ENCODE measurements around the gene BFSP1. TPM values are rescaled to one million over a fixed set of nuclear protein-coding genes. Genes with fewer than 3 reads are reported as not detected.

The BFSP1 gene
- total RNA-seq, 1 experiment from 2014 or later = 0.94 TPM

DNA sequence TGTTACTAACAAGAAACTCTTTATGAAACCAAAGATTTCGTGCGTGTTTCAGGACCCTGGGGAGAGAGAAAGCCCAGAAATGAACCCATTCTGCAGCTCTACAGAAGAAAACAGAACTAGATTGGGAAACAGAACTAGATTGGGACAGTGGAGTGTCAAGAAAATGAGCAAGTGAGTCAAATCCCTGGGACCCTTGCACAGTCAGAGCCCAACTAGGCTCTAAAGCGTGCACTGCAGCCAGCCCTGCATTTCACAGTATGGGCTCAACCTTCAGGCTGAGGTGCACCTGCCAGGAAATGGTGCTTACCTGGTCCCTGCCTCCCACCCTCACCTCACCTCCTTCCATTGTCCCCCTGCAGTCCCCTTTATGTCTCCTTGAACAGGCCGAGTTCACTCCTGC, 39.7 kb downstream of the BFSP1 start:
- Mint-ChIP-seq H3K27me3 (ENCODE audit: unreplicated experiment) (peaks cover 22% of the 10 kb centered on the region), H3K4me1 (ENCODE audit: low read depth, unreplicated experiment) (no peaks in the 10 kb centered on the region), H3K27ac (ENCODE audit: unreplicated experiment) (no peak overlapping the region), H3K4me3 (ENCODE audit: low read depth, unreplicated experiment) (no peak overlapping the region), H3K36me3 (ENCODE audit: insufficient read depth, unreplicated experiment) (no peaks in the 10 kb centered on the region), H3K9me3 (ENCODE audit: low read depth, unreplicated experiment) (no peaks in the 10 kb centered on the region)
- no peak for TF ChIP-seq CTCF (IDR thresholded peaks at IDR 0.05; ENCODE audit: unreplicated experiment)
- BruUV-seq (replicated peaks) = no TSS peak
- CTCF ChIA-PET = no interaction called here
- no peak for DNase-seq
- intact Hi-C loops (cut with micrococcal nuclease; ENCODE audit: unreplicated experiment) = no loop called here

DNA sequence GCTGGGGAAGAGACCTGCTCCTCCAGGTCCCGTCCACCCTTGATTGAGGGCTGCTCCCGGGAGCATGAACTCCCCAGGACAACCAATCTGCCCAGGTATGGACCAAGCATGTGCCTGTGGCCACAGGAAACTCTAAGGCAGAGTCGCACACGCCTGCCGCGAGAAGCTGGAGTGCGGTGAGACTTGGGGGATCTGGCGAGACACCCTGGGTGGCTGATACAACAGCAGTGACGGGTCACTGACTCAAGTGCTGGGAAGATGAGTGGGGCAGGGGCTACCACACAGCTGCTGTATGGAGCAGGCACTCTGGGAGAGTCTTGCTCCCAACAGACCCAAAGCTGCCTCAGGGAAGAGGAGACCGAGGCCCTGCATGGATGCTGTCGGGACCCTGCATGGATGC, 40.1 kb downstream of the BFSP1 start:
- H3K27me3 Mint-ChIP-seq (ENCODE audit: unreplicated experiment) = peaks cover 22% of the 10 kb centered on the region
- DNase-seq = no peak

DNA sequence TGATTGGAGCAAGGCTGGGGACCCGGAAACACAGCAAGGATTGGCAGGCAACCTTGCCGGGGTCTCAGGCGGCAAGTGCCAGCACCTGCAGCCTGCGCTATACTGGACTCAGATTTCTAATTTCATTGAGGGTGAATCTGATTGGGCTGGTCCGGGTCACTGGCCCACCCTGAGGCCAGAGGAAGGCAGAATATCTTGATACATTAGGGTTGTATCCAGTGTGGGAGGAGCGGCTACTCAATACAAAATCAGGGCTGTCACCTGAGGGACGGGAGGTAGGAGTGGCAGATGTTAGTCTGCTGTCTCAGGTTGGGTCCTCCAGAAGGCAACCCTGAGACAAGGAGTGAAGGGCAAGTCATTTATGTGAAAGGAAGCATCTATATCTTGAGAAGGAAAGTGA, 40.7 kb downstream of the BFSP1 start:
- Mint-ChIP-seq H3K27ac (ENCODE audit: unreplicated experiment) (no peak overlapping the region), H3K9me3 (ENCODE audit: low read depth, unreplicated experiment) (no peaks in the 10 kb centered on the region), H3K4me3 (ENCODE audit: low read depth, unreplicated experiment) (no peak overlapping the region), H3K36me3 (ENCODE audit: insufficient read depth, unreplicated experiment) (no peaks in the 10 kb centered on the region), H3K4me1 (ENCODE audit: low read depth, unreplicated experiment) (no peaks in the 10 kb centered on the region), H3K27me3 (ENCODE audit: unreplicated experiment) (peaks cover 22% of the 10 kb centered on the region)
- CTCF ChIA-PET = no interaction called here
- no TSS peak for BruUV-seq (replicated peaks)
- intact Hi-C loops (cut with micrococcal nuclease; ENCODE audit: unreplicated experiment) = no loop called here
- DNase-seq = no peak
- no peak for TF ChIP-seq CTCF (IDR thresholded peaks at IDR 0.05; ENCODE audit: unreplicated experiment)

More for the DNA sequence above, 40.1 kb downstream of the BFSP1 start:
- no peak overlapping the region for H3K27ac Mint-ChIP-seq (ENCODE audit: unreplicated experiment)
- H3K4me1 Mint-ChIP-seq (ENCODE audit: low read depth, unreplicated experiment) = no peaks in the 10 kb centered on the region
- no peak for TF ChIP-seq CTCF (IDR thresholded peaks at IDR 0.05; ENCODE audit: unreplicated experiment)
- no peaks in the 10 kb centered on the region for H3K9me3 Mint-ChIP-seq (ENCODE audit: low read depth, unreplicated experiment)
- no peak overlapping the region for H3K4me3 Mint-ChIP-seq (ENCODE audit: low read depth, unreplicated experiment)
- no peaks in the 10 kb centered on the region for H3K36me3 Mint-ChIP-seq (ENCODE audit: insufficient read depth, unreplicated experiment)
- CTCF ChIA-PET = no interaction called here
- BruUV-seq (replicated peaks) = no TSS peak
- intact Hi-C loops (cut with micrococcal nuclease; ENCODE audit: unreplicated experiment) = no loop called here

- no TSS peak for BruUV-seq (replicated peaks)
- Mint-ChIP-seq H3K4me1 (ENCODE audit: low read depth, unreplicated experiment) (no peaks in the 10 kb centered on the region), H3K36me3 (ENCODE audit: insufficient read depth, unreplicated experiment) (no peaks in the 10 kb centered on the region), H3K27me3 (ENCODE audit: unreplicated experiment) (peaks cover 14% of the 10 kb centered on the region), H3K9me3 (ENCODE audit: low read depth, unreplicated experiment) (no peaks in the 10 kb centered on the region), H3K27ac (ENCODE audit: unreplicated experiment) (no peak overlapping the region), H3K4me3 (ENCODE audit: low read depth, unreplicated experiment) (no peak overlapping the region)
- CTCF ChIA-PET = no interaction called here
- DNase-seq = no peak
- no peak for TF ChIP-seq CTCF (IDR thresholded peaks at IDR 0.05; ENCODE audit: unreplicated experiment)
- intact Hi-C loops (cut with micrococcal nuclease; ENCODE audit: unreplicated experiment) = no loop called here
Measured at GRCh38 chr20:17488916-17489600, 42.1 kb downstream of the BFSP1 start.
